Peyer's patch (tissue), 4 donors: ENCODE measurements around the gene RPP14.

Experiments
- POLR2A ChIP-seq, 2 donors: fragments of 450-650 bp; IDR thresholded peaks; one replicate each; pipeline ENCODE4 v1.5.1; 2017; ENCODE audit warnings: antibody characterized with exemption in 2 of 2, mild to moderate bottlenecking in 2 of 2, moderate library complexity in 2 of 2
- TF ChIP-seq, protein P1 (sequence below), 6 experiments: fragments of 450-650 bp in 4 of 6; fragments of 200-600 bp in 2 of 6; sonication (generic) in 1 of 6; IDR thresholded peaks; one replicate each; pipeline ENCODE4 v1.5.1; 2017 to 2019; ENCODE audit warnings: antibody characterized with exemption in 6 of 6, mild to moderate bottlenecking in 3 of 6, moderate library complexity in 1 of 6

DNA sequence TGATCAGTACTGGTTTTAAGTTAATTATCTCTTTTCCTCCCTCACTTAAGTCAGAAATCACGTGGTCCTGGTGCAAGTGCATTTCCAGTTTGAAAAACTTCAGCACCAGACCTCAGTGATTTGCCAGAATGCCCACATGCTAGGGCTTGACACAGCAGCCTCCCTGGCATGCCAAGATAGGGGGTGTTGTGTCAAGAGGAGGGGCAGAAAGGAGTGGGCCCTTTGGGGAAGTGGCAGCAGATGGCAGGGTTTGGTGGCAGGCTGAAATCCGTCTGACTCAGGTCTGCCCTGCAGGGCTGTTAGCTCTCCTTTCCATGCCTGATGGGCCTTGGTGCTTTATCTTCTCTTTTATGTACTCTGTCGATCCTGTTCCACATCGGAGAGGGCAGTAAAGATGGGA, 50.0 kb downstream of the RPP14 start:
- TF ChIP-seq, protein P1, sequence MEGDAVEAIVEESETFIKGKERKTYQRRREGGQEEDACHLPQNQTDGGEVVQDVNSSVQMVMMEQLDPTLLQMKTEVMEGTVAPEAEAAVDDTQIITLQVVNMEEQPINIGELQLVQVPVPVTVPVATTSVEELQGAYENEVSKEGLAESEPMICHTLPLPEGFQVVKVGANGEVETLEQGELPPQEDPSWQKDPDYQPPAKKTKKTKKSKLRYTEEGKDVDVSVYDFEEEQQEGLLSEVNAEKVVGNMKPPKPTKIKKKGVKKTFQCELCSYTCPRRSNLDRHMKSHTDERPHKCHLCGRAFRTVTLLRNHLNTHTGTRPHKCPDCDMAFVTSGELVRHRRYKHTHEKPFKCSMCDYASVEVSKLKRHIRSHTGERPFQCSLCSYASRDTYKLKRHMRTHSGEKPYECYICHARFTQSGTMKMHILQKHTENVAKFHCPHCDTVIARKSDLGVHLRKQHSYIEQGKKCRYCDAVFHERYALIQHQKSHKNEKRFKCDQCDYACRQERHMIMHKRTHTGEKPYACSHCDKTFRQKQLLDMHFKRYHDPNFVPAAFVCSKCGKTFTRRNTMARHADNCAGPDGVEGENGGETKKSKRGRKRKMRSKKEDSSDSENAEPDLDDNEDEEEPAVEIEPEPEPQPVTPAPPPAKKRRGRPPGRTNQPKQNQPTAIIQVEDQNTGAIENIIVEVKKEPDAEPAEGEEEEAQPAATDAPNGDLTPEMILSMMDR (IDR thresholded peaks at IDR 0.05), result no peak
- TF ChIP-seq POLR2A (IDR thresholded peaks at IDR 0.05), result no peak
